Activated naive CD4-positive, alpha-beta T cell treated with anti-CD3 and anti-CD28 coated beads, Interleukin-2, amount 10 ng/mL, durations not matched to agents 7 days and 5 days (primary cell): ENCODE results near the gene BTBD9.

ENCODE experiments used
- CTCF ChIA-PET: fragments of 350-600 bp; sonication (Branson Sonifier 250); formaldehyde crosslinking; loops from one replicate; lab custom pipeline; 2021; ENCODE audit warnings: antibody characterized with exemption; lab: Charles Lee
- DNase-seq: peaks from one replicate; pipeline ENCODE4 v3.0.0-alpha.2; 2020
- H3K27ac Mint-ChIP-seq: one replicate; pipeline ENCODE4 v1.8.0; 2021; ENCODE audit warnings: mild to moderate bottlenecking, moderate library complexity, mixed read lengths
- H3K27me3 Mint-ChIP-seq: one replicate; pipeline ENCODE4 v1.8.0; 2021; ENCODE audit warnings: mild to moderate bottlenecking, mixed read lengths
- H3K36me3 Mint-ChIP-seq: one replicate; pipeline ENCODE4 v1.8.0; 2021; ENCODE audit warnings: mixed read lengths
- H3K4me1 Mint-ChIP-seq: one replicate; pipeline ENCODE4 v1.8.0; 2021; ENCODE audit warnings: mixed read lengths
- H3K4me3 Mint-ChIP-seq: one replicate; pipeline ENCODE4 v1.8.0; 2021; ENCODE audit warnings: mild to moderate bottlenecking, moderate library complexity, mixed read lengths
- H3K9me3 Mint-ChIP-seq: one replicate; pipeline ENCODE4 v1.8.0; 2021; ENCODE audit warnings: mixed read lengths

Gene BTBD9

GRCh38 chr6:38573801-38574395 lies 65.8 kb downstream of the BTBD9 start:
- H3K4me3 Mint-ChIP-seq = no peak overlapping the region
- H3K36me3 Mint-ChIP-seq = peaks cover 17% of the 10 kb centered on the region
- H3K4me1 Mint-ChIP-seq = peaks cover 21% of the 10 kb centered on the region
- no peaks in the 10 kb centered on the region for H3K9me3 Mint-ChIP-seq
- no peaks in the 10 kb centered on the region for H3K27me3 Mint-ChIP-seq
- H3K27ac Mint-ChIP-seq = no peak overlapping the region
- no peak for DNase-seq
- CTCF ChIA-PET = no interaction called here

DNA sequence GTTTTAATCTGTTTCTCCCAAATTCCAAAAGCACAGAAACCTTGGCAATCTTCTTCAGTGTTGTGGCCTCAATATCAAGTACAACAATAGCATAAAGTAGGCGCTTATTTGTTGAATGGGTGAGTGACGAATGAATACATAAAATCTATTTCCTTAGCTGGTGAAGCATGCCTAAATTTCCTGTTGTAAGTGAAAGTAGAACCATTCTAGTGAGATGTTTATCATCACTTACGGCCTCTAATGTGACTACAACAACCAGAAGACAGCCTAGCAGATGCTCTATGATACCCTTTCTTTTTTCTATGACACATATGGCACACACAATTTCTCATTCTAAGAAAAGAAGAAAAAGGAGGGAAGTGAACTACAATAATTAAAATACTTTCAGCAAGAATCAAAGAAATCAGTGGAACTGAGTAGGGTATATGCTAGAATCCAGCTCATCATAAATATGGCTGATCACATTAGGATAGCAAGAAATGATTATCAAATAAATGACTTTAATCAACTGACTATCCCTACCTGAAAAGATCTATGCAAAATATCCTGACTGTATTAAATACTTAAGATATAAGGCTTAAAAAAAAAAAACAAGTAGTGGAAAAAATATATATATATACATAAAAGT lies 67.4 kb downstream of the BTBD9 start:
- CTCF ChIA-PET = interaction anchor here (1.9 to 3.5 kb wide), 3 partner anchors 11 to 538 kb away, joined by 8 to 19 read pairs (median 10); no protein-coding TSS in a partner anchor
- Mint-ChIP-seq H3K27me3 (no peaks in the 10 kb centered on the region), H3K4me1 (peaks cover 21% of the 10 kb centered on the region), H3K36me3 (peaks cover 13% of the 10 kb centered on the region), H3K27ac (peak overlapping the region; percentile 93), H3K9me3 (no peaks in the 10 kb centered on the region), H3K4me3 (peak overlapping the region; percentile 31)
- DNase-seq = no peak

- peak overlapping the region; percentile 31 for H3K4me3 Mint-ChIP-seq
- H3K9me3 Mint-ChIP-seq = no peaks in the 10 kb centered on the region
- peaks cover 10% of the 10 kb centered on the region for H3K36me3 Mint-ChIP-seq
- peak; percentile 20 for DNase-seq
- H3K27ac Mint-ChIP-seq = peak overlapping the region; percentile 93
- H3K27me3 Mint-ChIP-seq = no peaks in the 10 kb centered on the region
- peaks cover 21% of the 10 kb centered on the region for H3K4me1 Mint-ChIP-seq
- CTCF ChIA-PET = interaction anchor here (1.9 to 3.5 kb wide), 4 partner anchors 12 to 537 kb away, joined by 8 to 19 read pairs (median 9); no protein-coding TSS in a partner anchor
Observed at GRCh38 chr6:38571721-38572120, 68.0 kb downstream of the BTBD9 start.

DNA sequence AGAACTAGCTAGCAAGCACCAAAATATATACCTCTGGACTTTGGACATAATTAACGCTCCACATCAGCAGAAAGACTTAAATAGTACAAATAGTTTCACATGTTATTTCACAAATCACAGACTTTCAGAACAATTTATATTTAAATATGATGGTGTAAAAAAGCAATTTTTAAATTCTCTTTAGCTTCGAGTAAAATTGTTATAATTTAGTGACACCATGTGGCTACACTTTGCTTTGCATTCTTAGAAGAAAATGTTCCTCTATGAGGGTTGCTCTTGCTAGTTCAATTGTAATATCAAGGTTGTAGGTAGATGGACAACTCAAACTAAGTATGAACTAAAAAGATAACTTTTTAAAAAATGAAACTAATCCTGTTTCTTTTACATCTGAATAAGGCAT lies 69.0 kb downstream of the BTBD9 start:
- no peak for DNase-seq
- peak overlapping the region; percentile 93 for H3K27ac Mint-ChIP-seq
- H3K4me3 Mint-ChIP-seq = no peak overlapping the region

GRCh38 chr6:38567436-38567835 lies 72.3 kb downstream of the BTBD9 start:
- H3K36me3 Mint-ChIP-seq = peaks cover 2% of the 10 kb centered on the region
- CTCF ChIA-PET = no interaction called here
- no peaks in the 10 kb centered on the region for H3K27me3 Mint-ChIP-seq
- DNase-seq = no peak
- H3K4me1 Mint-ChIP-seq = peaks cover 16% of the 10 kb centered on the region
- no peak overlapping the region for H3K27ac Mint-ChIP-seq
- H3K4me3 Mint-ChIP-seq = no peak overlapping the region
- no peaks in the 10 kb centered on the region for H3K9me3 Mint-ChIP-seq

More for the DNA sequence above, 69.0 kb downstream of the BTBD9 start:
- Mint-ChIP-seq H3K4me1 (peaks cover 21% of the 10 kb centered on the region), H3K36me3 (peaks cover 10% of the 10 kb centered on the region), H3K27me3 (no peaks in the 10 kb centered on the region), H3K9me3 (no peaks in the 10 kb centered on the region)
- CTCF ChIA-PET = interaction anchor here (0.6 to 3.5 kb wide), 12 partner anchors 11 to 872 kb away, joined by 3 to 19 read pairs (median 6); partner anchors contain the start of gene MDGA1

DNA sequence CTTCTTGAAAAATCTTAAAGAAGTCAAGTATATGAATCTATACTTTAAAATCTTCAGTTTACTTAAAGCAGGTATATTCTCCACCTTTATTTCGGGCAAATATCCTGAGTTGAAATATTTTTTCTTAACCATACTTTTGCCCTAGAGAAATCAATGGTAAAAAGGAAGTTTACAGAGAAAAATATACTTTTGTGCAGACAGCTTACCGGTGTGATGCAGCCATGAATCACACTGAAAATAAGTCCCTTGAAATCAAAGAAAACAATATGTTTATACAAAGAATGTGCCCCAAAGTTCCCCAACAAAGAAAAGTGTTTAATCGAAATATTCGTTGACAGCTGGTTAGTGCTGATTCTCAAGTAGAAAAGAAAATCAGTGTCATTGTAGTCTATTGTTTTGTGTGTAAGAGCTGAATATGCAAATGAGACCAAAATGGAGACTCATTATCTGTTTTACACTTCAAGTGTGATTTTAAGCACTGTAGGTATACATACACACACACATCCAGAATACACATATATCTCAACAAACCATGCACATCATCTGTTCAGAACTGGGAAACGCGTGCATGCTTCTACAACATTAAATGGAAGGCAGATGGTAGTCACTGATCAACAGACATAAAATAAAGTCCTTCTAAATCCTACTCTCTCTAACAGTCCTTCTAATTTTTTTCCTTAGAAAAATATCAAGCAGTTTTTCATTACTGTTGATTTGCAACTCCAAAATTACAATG lies 73.3 kb downstream of the BTBD9 start:
- DNase-seq = no peak
- no peak overlapping the region for H3K27ac Mint-ChIP-seq
- CTCF ChIA-PET = no interaction called here
- H3K4me1 Mint-ChIP-seq = peaks cover 6% of the 10 kb centered on the region
- no peaks in the 10 kb centered on the region for H3K9me3 Mint-ChIP-seq
- no peaks in the 10 kb centered on the region for H3K27me3 Mint-ChIP-seq
- no peaks in the 10 kb centered on the region for H3K36me3 Mint-ChIP-seq
- no peak overlapping the region for H3K4me3 Mint-ChIP-seq

- DNase-seq = no peak
- CTCF ChIA-PET = no interaction called here
- no peaks in the 10 kb centered on the region for H3K36me3 Mint-ChIP-seq
- H3K27me3 Mint-ChIP-seq = no peaks in the 10 kb centered on the region
- no peak overlapping the region for H3K27ac Mint-ChIP-seq
- no peak overlapping the region for H3K4me3 Mint-ChIP-seq
- no peaks in the 10 kb centered on the region for H3K4me1 Mint-ChIP-seq
- H3K9me3 Mint-ChIP-seq = no peaks in the 10 kb centered on the region
Observed at GRCh38 chr6:38564301-38564700, 75.4 kb downstream of the BTBD9 start.

GRCh38 chr6:38555606-38556005 lies 84.1 kb downstream of the BTBD9 start:
- no peaks in the 10 kb centered on the region for H3K27me3 Mint-ChIP-seq
- no peak overlapping the region for H3K27ac Mint-ChIP-seq
- H3K36me3 Mint-ChIP-seq = no peaks in the 10 kb centered on the region

DNA sequence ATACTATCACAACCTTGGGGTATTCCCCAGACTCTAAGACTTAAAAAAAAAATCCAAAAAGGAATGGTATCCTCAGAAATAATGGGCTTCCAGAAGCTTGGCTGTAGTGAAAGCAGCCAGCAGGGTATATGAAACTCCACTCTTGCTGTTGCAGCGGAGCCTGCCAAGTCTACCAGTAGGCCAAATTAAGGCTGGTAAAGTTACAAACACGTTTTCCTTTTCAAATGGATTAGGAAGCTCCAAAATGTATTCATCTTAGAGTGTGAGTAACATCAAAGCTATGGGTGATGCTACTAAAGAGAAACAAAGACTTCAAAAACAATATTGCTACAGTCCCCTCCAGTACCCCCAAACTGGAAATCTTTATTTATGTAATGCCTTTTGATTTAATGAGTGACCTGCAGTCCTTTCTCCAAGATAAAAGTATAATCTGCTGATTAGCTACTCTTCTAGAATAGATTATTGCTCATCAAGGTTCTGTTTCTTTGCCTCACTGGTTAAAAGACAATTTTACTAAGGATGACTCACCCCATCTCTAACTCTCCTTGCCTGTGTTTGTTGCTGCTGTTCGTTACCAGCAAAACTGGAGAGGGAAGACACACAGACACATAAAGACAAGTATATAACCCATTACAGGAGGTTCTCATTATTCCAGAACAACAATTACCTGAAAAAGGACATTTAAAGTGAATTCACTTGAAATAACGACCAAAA lies 84.9 kb downstream of the BTBD9 start:
- no peaks in the 10 kb centered on the region for H3K9me3 Mint-ChIP-seq
- no peaks in the 10 kb centered on the region for H3K27me3 Mint-ChIP-seq
- no peak for DNase-seq
- no peaks in the 10 kb centered on the region for H3K4me1 Mint-ChIP-seq
- no peaks in the 10 kb centered on the region for H3K36me3 Mint-ChIP-seq
- CTCF ChIA-PET = no interaction called here
- H3K4me3 Mint-ChIP-seq = no peak overlapping the region
- H3K27ac Mint-ChIP-seq = no peak overlapping the region

More at GRCh38 chr6:38555606-38556005, 84.1 kb downstream of the BTBD9 start:
- Mint-ChIP-seq H3K4me1 (no peaks in the 10 kb centered on the region), H3K4me3 (no peak overlapping the region), H3K9me3 (no peaks in the 10 kb centered on the region)
- no peak for DNase-seq
- CTCF ChIA-PET = no interaction called here

- CTCF ChIA-PET = no interaction called here
- H3K9me3 Mint-ChIP-seq = no peaks in the 10 kb centered on the region
Observed at GRCh38 chr6:38554014-38554413, 85.7 kb downstream of the BTBD9 start.

DNA sequence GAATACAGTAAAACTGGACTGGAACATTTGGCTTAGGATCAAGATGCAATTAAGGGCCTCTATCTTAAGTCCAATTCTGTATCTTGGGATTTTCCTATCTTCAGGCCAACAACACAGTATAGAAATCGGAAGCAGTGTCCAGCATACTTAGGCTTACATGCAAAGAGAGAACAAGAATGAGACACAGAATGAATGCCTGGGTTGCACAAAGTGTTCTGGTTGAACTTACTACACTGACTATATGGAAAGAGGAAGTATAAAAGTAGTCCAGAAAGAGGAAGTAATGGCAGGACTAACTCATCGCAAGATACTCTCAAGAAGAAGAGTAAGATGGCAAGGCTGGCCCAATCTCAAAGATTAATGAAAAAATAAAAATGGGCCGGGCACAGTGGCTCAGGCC lies 87.6 kb downstream of the BTBD9 start:
- H3K4me3 Mint-ChIP-seq = no peak overlapping the region
- H3K27me3 Mint-ChIP-seq = no peaks in the 10 kb centered on the region
- H3K4me1 Mint-ChIP-seq = no peaks in the 10 kb centered on the region
- H3K9me3 Mint-ChIP-seq = no peaks in the 10 kb centered on the region
- H3K36me3 Mint-ChIP-seq = no peaks in the 10 kb centered on the region
- no peak for DNase-seq
- H3K27ac Mint-ChIP-seq = no peak overlapping the region
- CTCF ChIA-PET = no interaction called here

More at GRCh38 chr6:38554014-38554413, 85.7 kb downstream of the BTBD9 start:
- H3K4me3 Mint-ChIP-seq = no peak overlapping the region
- no peaks in the 10 kb centered on the region for H3K36me3 Mint-ChIP-seq
- no peak overlapping the region for H3K27ac Mint-ChIP-seq
- H3K27me3 Mint-ChIP-seq = no peaks in the 10 kb centered on the region
- DNase-seq = no peak
- no peaks in the 10 kb centered on the region for H3K4me1 Mint-ChIP-seq

- no peak for DNase-seq
- Mint-ChIP-seq H3K36me3 (no peaks in the 10 kb centered on the region), H3K9me3 (no peaks in the 10 kb centered on the region), H3K4me1 (no peaks in the 10 kb centered on the region), H3K4me3 (no peak overlapping the region), H3K27ac (no peak overlapping the region), H3K27me3 (no peaks in the 10 kb centered on the region)
- CTCF ChIA-PET = no interaction called here
Observed at GRCh38 chr6:38549795-38550194, 89.9 kb downstream of the BTBD9 start.

DNA sequence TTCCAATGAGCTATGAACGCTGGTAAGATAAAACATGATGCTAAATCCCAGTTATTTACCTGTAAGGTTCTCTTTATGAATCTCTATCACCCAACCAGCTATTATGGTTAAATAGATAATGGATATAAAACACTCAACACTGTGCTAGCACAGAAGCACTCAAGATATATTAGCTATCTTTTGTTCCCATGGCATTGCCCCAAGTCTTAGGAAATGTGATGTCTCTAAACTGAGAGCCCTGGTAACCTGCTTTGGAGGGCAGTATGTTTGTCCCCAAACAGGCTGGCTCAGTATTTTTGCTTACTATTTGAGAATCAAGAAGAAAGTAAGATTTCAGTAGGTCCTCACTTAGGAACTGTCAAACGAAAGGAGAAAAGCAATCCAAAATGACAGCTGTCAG lies 90.5 kb downstream of the BTBD9 start:
- no peak for DNase-seq
- Mint-ChIP-seq H3K27ac (no peak overlapping the region), H3K4me3 (no peak overlapping the region), H3K9me3 (no peaks in the 10 kb centered on the region), H3K36me3 (peaks cover 2% of the 10 kb centered on the region), H3K4me1 (no peaks in the 10 kb centered on the region), H3K27me3 (no peaks in the 10 kb centered on the region)
- CTCF ChIA-PET = no interaction called here

DNA sequence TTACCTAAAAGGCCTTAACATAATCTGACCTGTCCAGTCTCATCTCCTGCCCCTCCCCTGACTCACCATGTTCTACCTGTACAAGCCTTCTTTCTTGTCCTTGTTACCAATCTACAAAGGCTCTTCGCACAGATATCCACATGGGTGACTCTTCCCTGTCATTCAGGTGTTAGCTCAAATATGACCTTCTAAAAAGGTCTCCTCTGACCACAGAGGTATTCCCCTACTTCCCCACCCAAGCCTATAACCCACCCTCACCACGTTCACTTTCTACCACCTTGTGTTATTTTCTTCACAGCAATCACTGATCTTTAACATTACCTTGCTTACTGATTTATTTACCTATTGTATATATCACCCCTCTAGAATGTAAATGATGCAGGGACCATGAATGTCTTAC lies 96.7 kb downstream of the BTBD9 start:
- CTCF ChIA-PET = no interaction called here
- DNase-seq = no peak
- no peaks in the 10 kb centered on the region for H3K27me3 Mint-ChIP-seq
- H3K9me3 Mint-ChIP-seq = no peaks in the 10 kb centered on the region
- no peaks in the 10 kb centered on the region for H3K4me1 Mint-ChIP-seq
- H3K27ac Mint-ChIP-seq = no peak overlapping the region
- H3K36me3 Mint-ChIP-seq = peaks cover 2% of the 10 kb centered on the region
- H3K4me3 Mint-ChIP-seq = no peak overlapping the region
